Activated naive CD4-positive, alpha-beta T cell treated with anti-CD3 and anti-CD28 coated beads, Interleukin-2, amount 50 U/mL, for 24 hours (primary cell): ENCODE measurements around the gene NAGLU.

Experiments used
- H3K27ac Mint-ChIP-seq: one replicate; pipeline ENCODE4 v1.8.0; 2021; ENCODE audit warnings: mild to moderate bottlenecking, mixed read lengths
- H3K27me3 Mint-ChIP-seq: one replicate; pipeline ENCODE4 v1.8.0; 2021; ENCODE audit warnings: mixed read lengths
- H3K36me3 Mint-ChIP-seq: one replicate; pipeline ENCODE4 v1.8.0; 2021; ENCODE audit warnings: mixed read lengths
- H3K4me1 Mint-ChIP-seq: one replicate; pipeline ENCODE4 v1.8.0; 2021; ENCODE audit warnings: mixed read lengths
- H3K4me3 Mint-ChIP-seq: one replicate; pipeline ENCODE4 v1.8.0; 2021; ENCODE audit warnings: mild to moderate bottlenecking, mixed read lengths
- H3K9me3 Mint-ChIP-seq: one replicate; pipeline ENCODE4 v1.8.0; 2021; ENCODE audit warnings: mixed read lengths

NAGLU gene

GRCh38 chr17:42564815-42565522, 28.9 kb downstream of the NAGLU start:
- peaks cover 40% of the 10 kb centered on the region for H3K4me1 Mint-ChIP-seq
- H3K4me3 Mint-ChIP-seq, result peak overlapping the region; percentile 11
- no peaks in the 10 kb centered on the region for H3K9me3 Mint-ChIP-seq
- H3K27ac Mint-ChIP-seq, result peak overlapping the region; percentile 62
- no peaks in the 10 kb centered on the region for H3K27me3 Mint-ChIP-seq
- peaks cover 6% of the 10 kb centered on the region for H3K36me3 Mint-ChIP-seq

- Mint-ChIP-seq H3K4me3 (peak overlapping the region; percentile 97), H3K27me3 (no peaks in the 10 kb centered on the region), H3K9me3 (no peaks in the 10 kb centered on the region), H3K27ac (no peak overlapping the region), H3K4me1 (peaks cover 40% of the 10 kb centered on the region), H3K36me3 (peaks cover 6% of the 10 kb centered on the region)
Observed at GRCh38 chr17:42565523-42566214, 29.6 kb downstream of the NAGLU start.

GRCh38 chr17:42566215-42566882, 30.3 kb downstream of the NAGLU start:
- peak overlapping the region; percentile 97 for H3K4me3 Mint-ChIP-seq
- H3K36me3 Mint-ChIP-seq, result peaks cover 11% of the 10 kb centered on the region
- H3K27me3 Mint-ChIP-seq, result no peaks in the 10 kb centered on the region
- peaks cover 44% of the 10 kb centered on the region for H3K4me1 Mint-ChIP-seq
- H3K27ac Mint-ChIP-seq, result peak overlapping the region; percentile 82
- H3K9me3 Mint-ChIP-seq, result no peaks in the 10 kb centered on the region

- H3K4me1 Mint-ChIP-seq, result peaks cover 38% of the 10 kb centered on the region
- H3K27ac Mint-ChIP-seq, result peak within 1 kb of the TSS; percentile 96
- no peaks in the 10 kb centered on the region for H3K27me3 Mint-ChIP-seq
- peak within 1 kb of the TSS; percentile 97 for H3K4me3 Mint-ChIP-seq
- peaks cover 12% of the 10 kb centered on the region for H3K36me3 Mint-ChIP-seq
- H3K9me3 Mint-ChIP-seq, result no peaks in the 10 kb centered on the region
Observed at GRCh38 chr17:42566883-42567573, 31.0 kb downstream of the NAGLU start, which contains the start of gene MLX. Gene MLX (plus strand): TSS chr17:42567100. CDS start chr17:42567125, 25 bp downstream.

GRCh38 chr17:42568341-42569111, 32.5 kb downstream of the NAGLU start:
- H3K4me1 Mint-ChIP-seq, result peaks cover 34% of the 10 kb centered on the region
- H3K4me3 Mint-ChIP-seq, result peak overlapping the region; percentile 65
- peaks cover 16% of the 10 kb centered on the region for H3K36me3 Mint-ChIP-seq
- H3K9me3 Mint-ChIP-seq, result no peaks in the 10 kb centered on the region
- H3K27ac Mint-ChIP-seq, result peak overlapping the region; percentile 35
- no peaks in the 10 kb centered on the region for H3K27me3 Mint-ChIP-seq

- Mint-ChIP-seq H3K27me3 (no peaks in the 10 kb centered on the region), H3K4me1 (peaks cover 34% of the 10 kb centered on the region)
Observed at GRCh38 chr17:42571435-42572225, 35.6 kb downstream of the NAGLU start.

GRCh38 chr17:42573095-42573494, 37.1 kb downstream of the NAGLU start:
- peak overlapping the region; percentile 90 for H3K27ac Mint-ChIP-seq
- H3K9me3 Mint-ChIP-seq, result no peaks in the 10 kb centered on the region
- no peaks in the 10 kb centered on the region for H3K27me3 Mint-ChIP-seq

More at GRCh38 chr17:42571435-42572225, 35.6 kb downstream of the NAGLU start:
- no peak overlapping the region for H3K4me3 Mint-ChIP-seq
- H3K9me3 Mint-ChIP-seq, result no peaks in the 10 kb centered on the region
- no peak overlapping the region for H3K27ac Mint-ChIP-seq
- H3K36me3 Mint-ChIP-seq, result peaks cover 19% of the 10 kb centered on the region

GRCh38 chr17:42574463-42574862, 38.4 kb downstream of the NAGLU start:
- no peak overlapping the region for H3K4me3 Mint-ChIP-seq

More at GRCh38 chr17:42573095-42573494, 37.1 kb downstream of the NAGLU start:
- H3K4me1 Mint-ChIP-seq, result peaks cover 39% of the 10 kb centered on the region
- peaks cover 17% of the 10 kb centered on the region for H3K36me3 Mint-ChIP-seq
- H3K4me3 Mint-ChIP-seq, result no peak overlapping the region

GRCh38 chr17:42577140-42577531, 41.1 kb downstream of the NAGLU start:
- no peaks in the 10 kb centered on the region for H3K27me3 Mint-ChIP-seq
- peak overlapping the region; percentile 98 for H3K4me3 Mint-ChIP-seq
- peaks cover 31% of the 10 kb centered on the region for H3K4me1 Mint-ChIP-seq
- H3K9me3 Mint-ChIP-seq, result no peaks in the 10 kb centered on the region
- peaks cover 7% of the 10 kb centered on the region for H3K36me3 Mint-ChIP-seq
- H3K27ac Mint-ChIP-seq, result peak overlapping the region; percentile 98

More at GRCh38 chr17:42574463-42574862, 38.4 kb downstream of the NAGLU start:
- Mint-ChIP-seq H3K27me3 (no peaks in the 10 kb centered on the region), H3K36me3 (peaks cover 15% of the 10 kb centered on the region), H3K9me3 (no peaks in the 10 kb centered on the region), H3K27ac (no peak overlapping the region), H3K4me1 (peaks cover 31% of the 10 kb centered on the region)

- Mint-ChIP-seq H3K27me3 (no peaks in the 10 kb centered on the region), H3K27ac (peak within 1 kb of the TSS; percentile 98), H3K36me3 (peaks cover 7% of the 10 kb centered on the region), H3K9me3 (no peaks in the 10 kb centered on the region), H3K4me1 (peaks cover 31% of the 10 kb centered on the region), H3K4me3 (peak within 1 kb of the TSS; percentile 98)
Observed at GRCh38 chr17:42577532-42578281, 41.7 kb downstream of the NAGLU start, which contains the start of gene PSMC3IP. Gene PSMC3IP (minus strand): TSS chr17:42577729. CDS start chr17:42577686, 43 bp downstream.

- H3K27ac Mint-ChIP-seq, result peak overlapping the region; percentile 98
- peaks cover 28% of the 10 kb centered on the region for H3K4me1 Mint-ChIP-seq
- peaks cover 5% of the 10 kb centered on the region for H3K36me3 Mint-ChIP-seq
- no peaks in the 10 kb centered on the region for H3K27me3 Mint-ChIP-seq
- H3K4me3 Mint-ChIP-seq, result peak overlapping the region; percentile 98
- H3K9me3 Mint-ChIP-seq, result no peaks in the 10 kb centered on the region
Observed at GRCh38 chr17:42578282-42578869, 42.3 kb downstream of the NAGLU start.

GRCh38 chr17:42579794-42580551, 43.9 kb downstream of the NAGLU start:
- H3K27me3 Mint-ChIP-seq, result no peaks in the 10 kb centered on the region
- H3K4me3 Mint-ChIP-seq, result peak overlapping the region; percentile 46
- peak overlapping the region; percentile 1 for H3K27ac Mint-ChIP-seq
- peaks cover 27% of the 10 kb centered on the region for H3K4me1 Mint-ChIP-seq
- H3K9me3 Mint-ChIP-seq, result no peaks in the 10 kb centered on the region
- H3K36me3 Mint-ChIP-seq, result peaks cover 5% of the 10 kb centered on the region
